Ovary (tissue), 9 donors: ENCODE results near the gene NUB1. TPM values are rescaled to one million over a fixed set of nuclear protein-coding genes. Genes with fewer than 3 reads are reported as not detected.
A peak's percentile ranks its signal among the peaks of the same experiment; 100 is the strongest.

Experiments used
- DNase-seq, 5 donors: peaks; one replicate each; pipeline ENCODE4 v3.0.0-alpha.2; 2019 to 2020
- H3K27ac ChIP-seq, 2 donors: fragments of 200-600 bp; one replicate each; pipeline versions ENCODE4 v1.5.1 to v1.8.0; 2019 to 2022
- H3K27me3 ChIP-seq: fragments of 200-600 bp; one replicate; pipeline ENCODE4 v1.8.0; 2022
- H3K36me3 ChIP-seq: fragments of 200-600 bp; sonication (generic); one replicate; pipeline ENCODE4 v1.5.1; 2019
- H3K4me1 ChIP-seq: one replicate; pipeline ENCODE4 v1.8.1; 2013; ENCODE audit warnings: mild to moderate bottlenecking, moderate library complexity; ENCODE audit not compliant: insufficient read depth
- H3K4me3 ChIP-seq: fragments of 200-600 bp; sonication (generic); one replicate; pipeline ENCODE4 v1.5.1; 2017
- H3K9me3 ChIP-seq, 2 donors: fragments of 200-600 bp in 1 of 2; sonication (generic) in 1 of 2; one replicate each; pipeline versions ENCODE4 v1.5.1 to v1.8.1; 2013 to 2019; ENCODE audit warnings: mild to moderate bottlenecking in 1 of 2, moderate library complexity in 1 of 2
- EP300 ChIP-seq: sonication (generic); formaldehyde crosslinking; IDR thresholded peaks from one replicate; pipeline ENCODE4 v1.6.1; 2017; ENCODE audit warnings: antibody characterized with exemption
- POLR2A ChIP-seq: fragments of 450-650 bp; IDR thresholded peaks from one replicate; pipeline ENCODE4 v1.6.1; 2017; ENCODE audit warnings: antibody characterized with exemption, mild to moderate bottlenecking, moderate library complexity
- WGBS, 3 donors: extraction: QIAGEN DNeasy Blood & Tissue Kit in 1 of 3; methylation state at CpG; one replicate each; pipeline versions ENCODE4 v1.1.5 to v1.1.7; 2013 to 2017; 5-methylcytosine and 5-hydroxymethylcytosine counted together
- intact Hi-C, 4 donors: fragments of 100-400 bp; cut with DNase I; formaldehyde crosslinking; loops; one replicate each; pipeline versions ENCODE4 v1.11.0 to v1.15.1; 2022 to 2023
- polyA plus RNA-seq, 2 donors: library from polyadenylated mRNA; stranded (reverse); fragments of 200-250 nt in 1 of 2; fragments of 350-450 nt in 1 of 2; fragmentation: Illumina TruSeq in 1 of 2; extraction: RNeasy Lipid Tissue Mini Kit (QIAGEN cat#74804) in 1 of 2; gene quantifications; one replicate each; pipeline ENCODE4 v1.2.3, GENCODE V29; 2013 to 2014
- total RNA-seq, 7 donors: library from RNA; depleted of rRNA in 2 of 7; stranded (reverse); fragments of >200 nt in 2 of 7; fragmentation: NEBNext Ultra II Directional in 3 of 7; extraction: Animal tissue kit (Norgen Biotek cat#: 25700) in 3 of 7; gene quantifications; one replicate each; pipeline versions ENCODE4 v1.1.0 to v1.2.4, GENCODE V29; 2016 to 2023
- TF ChIP-seq, protein P1 (sequence below), 3 donors: fragments of 450-650 bp in 2 of 3; fragments of 200-600 bp in 1 of 3; IDR thresholded peaks; one replicate each; pipeline versions ENCODE4 v1.5.1 to v1.8.0; 2016 to 2022; ENCODE audit warnings: antibody characterized with exemption in 3 of 3, mild to moderate bottlenecking in 1 of 3
- donor health status: DM: no; HTN: no; CAD: no; lungs with moderate emphysema.
- donor health status: DM: no; HTN: no; CAD: no.
- donor health status: Bipolar disorder and iron deficiency.
- donor health status: DM: yes; HTN: yes; CAD: no.
- donor health status: DM: no; HTN: no; CAD: no.
- donor health status: DM: yes; HTN: yes; CAD: no.

NUB1 gene
- total and polyA plus RNA-seq, 9 donors, result 33.8 to 162 (median 45.6) TPM

DNA sequence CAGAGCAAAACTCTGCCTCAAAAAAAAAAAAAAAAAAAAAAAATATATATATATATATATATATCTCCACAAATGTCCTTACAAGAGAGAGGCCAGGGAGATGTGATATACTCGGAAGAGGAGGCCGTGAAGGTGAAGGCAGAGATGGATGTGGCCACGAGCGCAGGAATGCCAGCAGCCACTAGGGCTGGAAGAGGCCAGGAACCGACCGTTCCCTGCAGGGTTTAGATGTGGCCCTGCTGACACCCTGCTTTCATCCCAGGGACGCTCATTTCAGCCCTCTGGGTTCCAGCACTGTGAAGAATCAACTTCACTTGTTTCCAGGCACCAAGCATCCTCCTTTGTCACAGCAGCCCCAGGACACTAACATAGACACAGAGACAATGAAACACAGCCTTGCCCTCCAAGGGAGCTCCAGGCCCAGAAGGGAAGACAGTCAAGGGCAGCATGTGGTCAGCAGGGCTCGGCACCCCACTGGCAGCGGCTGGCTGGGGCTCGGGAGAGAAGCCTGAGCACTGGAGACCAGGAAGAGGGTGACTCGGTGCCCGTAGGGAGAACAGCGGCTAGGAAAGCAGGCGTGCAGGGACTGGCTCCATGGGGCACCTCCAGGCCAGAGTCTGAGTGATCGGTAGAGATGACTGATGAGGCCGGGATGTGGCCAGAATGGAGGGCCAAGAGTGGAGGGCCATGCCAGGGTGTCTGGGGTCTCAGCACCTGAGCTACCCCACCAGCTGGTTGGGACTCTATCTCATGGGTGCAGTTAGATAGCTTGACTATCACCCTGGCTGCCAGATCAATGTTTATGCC is 60.6 kb downstream of the NUB1 start:
- intact Hi-C loops, result no loop called here
- Histone ChIP-seq H3K9me3 (no peaks in the 10 kb centered on the region), H3K36me3 (no peaks in the 10 kb centered on the region), H3K27me3 (no peaks in the 10 kb centered on the region), H3K27ac (no peak overlapping the region), H3K4me3 (no peak overlapping the region), H3K4me1 (peaks cover 6% of the 10 kb centered on the region)
- no peak for TF ChIP-seq EP300
- no peak for TF ChIP-seq POLR2A
- TF ChIP-seq, protein P1, sequence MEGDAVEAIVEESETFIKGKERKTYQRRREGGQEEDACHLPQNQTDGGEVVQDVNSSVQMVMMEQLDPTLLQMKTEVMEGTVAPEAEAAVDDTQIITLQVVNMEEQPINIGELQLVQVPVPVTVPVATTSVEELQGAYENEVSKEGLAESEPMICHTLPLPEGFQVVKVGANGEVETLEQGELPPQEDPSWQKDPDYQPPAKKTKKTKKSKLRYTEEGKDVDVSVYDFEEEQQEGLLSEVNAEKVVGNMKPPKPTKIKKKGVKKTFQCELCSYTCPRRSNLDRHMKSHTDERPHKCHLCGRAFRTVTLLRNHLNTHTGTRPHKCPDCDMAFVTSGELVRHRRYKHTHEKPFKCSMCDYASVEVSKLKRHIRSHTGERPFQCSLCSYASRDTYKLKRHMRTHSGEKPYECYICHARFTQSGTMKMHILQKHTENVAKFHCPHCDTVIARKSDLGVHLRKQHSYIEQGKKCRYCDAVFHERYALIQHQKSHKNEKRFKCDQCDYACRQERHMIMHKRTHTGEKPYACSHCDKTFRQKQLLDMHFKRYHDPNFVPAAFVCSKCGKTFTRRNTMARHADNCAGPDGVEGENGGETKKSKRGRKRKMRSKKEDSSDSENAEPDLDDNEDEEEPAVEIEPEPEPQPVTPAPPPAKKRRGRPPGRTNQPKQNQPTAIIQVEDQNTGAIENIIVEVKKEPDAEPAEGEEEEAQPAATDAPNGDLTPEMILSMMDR (IDR thresholded peaks at IDR 0.05), result no peak
- DNase-seq, result no peak
- 95 to 97% (median 96%) methylated on average over 16 of the region's 16 CpGs for WGBS, 3 donors

DNA sequence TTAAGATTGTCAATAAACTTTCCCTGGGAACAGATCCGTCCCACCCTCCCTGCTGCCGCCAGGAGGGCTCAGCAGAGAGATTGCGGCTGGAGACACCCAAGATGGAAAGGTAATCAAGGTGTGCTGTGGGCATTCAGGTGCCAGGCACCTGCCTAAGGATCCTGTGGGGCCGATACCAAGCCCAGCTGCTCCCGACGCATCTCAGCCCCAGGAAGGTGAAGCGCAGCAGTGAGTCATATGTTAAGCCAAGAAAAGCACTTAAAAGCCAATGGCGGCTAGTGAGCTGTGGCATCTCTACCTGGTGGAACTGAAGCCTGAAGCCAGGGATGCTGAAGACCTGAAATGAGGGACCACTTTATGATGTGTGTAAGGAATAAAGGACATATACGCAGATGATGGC is 62.2 kb downstream of the NUB1 start:
- peaks cover 6% of the 10 kb centered on the region for H3K4me1 ChIP-seq
- TF ChIP-seq EP300, result no peak
- no peak for TF ChIP-seq POLR2A
- TF ChIP-seq, protein P1 (IDR thresholded peaks at IDR 0.05), result no peak
- intact Hi-C loops, result no loop called here
- H3K9me3 ChIP-seq, result no peaks in the 10 kb centered on the region
- 81 to 92% (median 88%) methylated on average over 9 of the region's 9 CpGs for WGBS, 3 donors
- no peaks in the 10 kb centered on the region for H3K27me3 ChIP-seq
- DNase-seq, result no peak
- no peak overlapping the region for H3K27ac ChIP-seq
- H3K4me3 ChIP-seq, result no peak overlapping the region
- H3K36me3 ChIP-seq, result no peaks in the 10 kb centered on the region

DNA sequence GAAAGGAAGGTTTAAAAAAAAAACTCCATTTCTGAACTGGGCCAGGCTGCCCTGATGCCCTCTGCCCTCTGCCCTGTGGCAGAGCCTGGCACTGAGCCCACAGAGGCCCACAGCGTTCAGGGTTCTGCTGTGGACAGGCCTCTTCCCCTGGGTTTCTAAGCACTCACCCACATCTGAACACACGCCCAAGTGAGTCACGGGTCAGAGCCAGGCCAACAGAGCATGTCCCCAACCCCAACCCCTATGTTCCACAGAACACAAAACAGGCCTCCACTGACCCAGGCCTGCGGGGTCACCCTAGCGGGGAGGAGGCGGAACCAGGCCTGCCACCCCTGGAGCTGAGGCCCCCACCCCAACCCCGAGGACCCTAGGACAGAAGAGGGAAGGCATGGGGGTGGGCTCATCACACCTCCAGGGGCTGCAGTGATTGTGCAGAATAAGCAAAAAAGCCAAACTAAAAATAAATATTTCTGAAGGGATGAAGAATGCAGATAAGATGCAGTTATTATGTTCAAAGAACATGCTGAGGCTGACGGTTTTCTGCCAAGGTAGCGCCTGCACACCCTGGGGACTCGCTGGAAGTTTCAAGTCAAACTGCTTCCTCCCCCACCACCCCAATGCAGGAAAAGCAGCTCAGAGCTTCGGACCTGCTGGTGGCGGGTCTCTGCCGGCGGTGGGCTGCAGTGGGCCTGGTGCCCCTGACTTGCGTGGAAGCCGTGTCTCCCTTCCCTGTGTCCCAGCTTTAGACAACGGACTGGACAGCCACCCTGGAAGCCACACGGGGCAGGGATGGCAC is 62.8 kb downstream of the NUB1 start:
- no peak overlapping the region for H3K27ac ChIP-seq
- TF ChIP-seq, protein P1 (IDR thresholded peaks at IDR 0.05), result no peak
- TF ChIP-seq EP300, result no peak
- TF ChIP-seq POLR2A, result no peak
- H3K36me3 ChIP-seq, result no peaks in the 10 kb centered on the region
- peaks cover 6% of the 10 kb centered on the region for H3K4me1 ChIP-seq
- intact Hi-C loops, result no loop called here
- H3K27me3 ChIP-seq, result no peaks in the 10 kb centered on the region
- 44 to 50% (median 49%) methylated on average over 18 of the region's 18 CpGs for WGBS, 3 donors
- peak in 2 of 5 donors; percentile 70 to 76 for DNase-seq
- no peaks in the 10 kb centered on the region for H3K9me3 ChIP-seq
- H3K4me3 ChIP-seq, result no peak overlapping the region

DNA sequence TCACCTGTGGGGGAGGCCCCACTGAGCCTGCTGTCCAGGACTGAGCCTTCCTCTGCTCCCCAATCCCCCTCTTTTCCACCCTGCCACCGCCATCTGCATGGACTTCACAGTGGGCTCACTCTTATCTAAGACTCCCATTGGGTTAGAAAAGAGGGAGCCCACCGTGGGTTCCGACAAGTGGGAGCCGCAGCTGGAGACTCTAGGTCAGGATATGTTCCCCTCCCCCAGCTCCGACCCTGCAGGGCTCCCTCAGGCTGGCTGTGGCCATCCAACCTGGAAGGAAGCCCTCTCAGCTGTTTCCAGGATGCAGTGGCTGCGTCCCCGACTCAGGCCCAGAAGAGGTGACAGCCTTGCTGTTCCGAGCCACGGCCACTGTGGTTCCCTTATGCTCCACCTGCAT is 63.4 kb downstream of the NUB1 start:
- TF ChIP-seq, protein P1 (IDR thresholded peaks at IDR 0.05), result no peak
- TF ChIP-seq EP300 (no peak), POLR2A (no peak)
- Histone ChIP-seq H3K4me3 (no peak overlapping the region), H3K27ac (no peak overlapping the region), H3K36me3 (no peaks in the 10 kb centered on the region), H3K4me1 (peaks cover 7% of the 10 kb centered on the region), H3K9me3 (no peaks in the 10 kb centered on the region), H3K27me3 (peaks cover under 1% of the 10 kb centered on the region)
- 82 to 94% (median 84%) methylated on average over 9 of the region's 9 CpGs for WGBS, 3 donors
- no peak for DNase-seq
- intact Hi-C loops, result no loop called here
